Chondrocyte (in vitro differentiated cells): ENCODE results near the gene ZC2HC1C. TPM values are rescaled to one million over a fixed set of nuclear protein-coding genes. Genes with fewer than 3 reads are reported as not detected.

Experiments
- DNase-seq: peaks from one replicate; pipeline ENCODE4 v3.0.0; 2021; ENCODE audit warnings: mixed read lengths, low spot score
- H3K27ac Mint-ChIP-seq: one replicate; pipeline ENCODE4 v1.8.0; 2021; ENCODE audit warnings: mild to moderate bottlenecking, moderate library complexity, mixed read lengths; ENCODE audit not compliant: unreplicated experiment
- H3K27me3 Mint-ChIP-seq: 2 replicates; pipeline ENCODE4 v1.8.0; 2021; ENCODE audit warnings: low read depth, mixed read lengths
- H3K36me3 Mint-ChIP-seq: 2 replicates; pipeline ENCODE4 v1.8.0; 2021; ENCODE audit warnings: low read depth, mixed read lengths
- H3K4me1 Mint-ChIP-seq: 2 replicates; pipeline ENCODE4 v1.8.0; 2021; ENCODE audit warnings: low read depth, mild to moderate bottlenecking, mixed read lengths
- H3K4me3 Mint-ChIP-seq: one replicate; pipeline ENCODE4 v1.8.0; 2021; ENCODE audit warnings: mild to moderate bottlenecking, moderate library complexity, mixed read lengths; ENCODE audit not compliant: unreplicated experiment
- H3K9me3 Mint-ChIP-seq: 2 replicates; pipeline ENCODE4 v1.8.0; 2021; ENCODE audit warnings: low read depth, mixed read lengths
- long read RNA-seq: library from polyadenylated mRNA; stranded (forward); transcript quantifications from one replicate; pipeline ENCODE4 v2.0.0, GENCODE V29; 2021
- total RNA-seq: library from RNA; stranded (reverse); gene quantifications from 3 replicates; pipeline ENCODE4 v1.2.1, GENCODE V29; 2021
- TF ChIP-seq, protein P1 (sequence below): fragments of 200-600 bp; sonication (generic); IDR thresholded peaks from 2 replicates; pipeline ENCODE4 v1.5.0; 2021; ENCODE audit warnings: antibody characterized with exemption, mild to moderate bottlenecking, moderate library complexity

ZC2HC1C gene, protein sequence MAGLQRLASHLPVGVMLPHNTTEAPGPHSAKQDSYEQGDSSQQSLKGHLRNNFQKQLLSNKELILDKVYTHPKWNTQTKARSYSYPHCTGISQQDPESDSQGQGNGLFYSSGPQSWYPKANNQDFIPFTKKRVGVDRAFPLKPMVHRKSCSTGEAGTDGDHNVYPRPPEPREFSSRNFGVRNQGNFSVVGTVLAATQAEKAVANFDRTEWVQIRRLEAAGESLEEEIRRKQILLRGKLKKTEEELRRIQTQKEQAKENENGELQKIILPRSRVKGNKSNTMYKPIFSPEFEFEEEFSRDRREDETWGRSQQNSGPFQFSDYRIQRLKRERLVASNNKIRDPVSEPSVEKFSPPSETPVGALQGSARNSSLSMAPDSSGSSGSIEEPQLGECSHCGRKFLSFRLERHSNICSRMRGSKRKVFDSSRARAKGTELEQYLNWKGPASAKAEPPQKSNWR
- total RNA-seq = 0.31 to 0.62 TPM (median 0.48 TPM) in 3 replicates
- long read RNA-seq, partial matches to known transcripts = 1 of 2 reads
- long read RNA-seq, other reads (novel, unspliced or antisense) = 0 of 2 reads

DNA sequence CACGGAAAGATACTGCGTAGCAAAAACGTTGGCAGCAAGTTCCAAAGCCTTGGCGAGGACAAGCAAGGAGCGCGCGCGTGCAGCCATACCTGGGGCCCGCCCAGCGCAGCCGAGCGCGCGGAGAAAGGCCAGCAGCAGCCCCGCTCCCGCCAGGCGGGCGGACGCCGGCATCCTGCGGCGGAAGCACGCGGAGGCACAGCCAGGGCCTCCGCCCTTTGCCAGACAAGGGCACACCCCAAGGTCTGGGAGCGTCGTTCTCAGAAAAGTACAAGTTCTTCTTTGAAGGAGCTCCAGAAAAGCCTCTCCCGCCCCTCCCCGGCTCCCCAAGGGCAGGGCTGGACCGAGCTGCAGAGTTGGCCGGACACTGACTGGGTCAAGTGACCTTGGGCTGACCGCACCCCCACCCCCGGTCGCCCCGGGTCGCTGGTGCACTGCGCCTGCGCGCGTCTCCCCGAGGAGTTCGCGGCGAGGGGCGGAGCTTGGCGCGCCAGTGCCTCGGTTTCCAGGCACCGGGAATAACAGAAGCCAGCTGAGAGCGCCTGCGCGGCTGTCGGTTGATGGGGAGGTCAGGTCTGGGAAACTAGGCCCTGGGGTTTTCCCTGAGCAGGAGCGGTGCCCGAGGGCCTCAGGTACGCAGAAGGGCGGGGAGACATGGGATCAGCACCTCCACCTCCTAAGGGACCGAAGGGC, at the start of gene ZC2HC1C:
Gene ZC2HC1C (plus strand): TSS at position 521 of the 690 bp plus-strand sequence. CDS start 933 bp downstream, outside the sequence.
- H3K4me1 Mint-ChIP-seq = peaks cover 4% of the 10 kb centered on the region
- DNase-seq = no peak
- H3K27me3 Mint-ChIP-seq = no peaks in the 10 kb centered on the region
- no peak within 1 kb of the TSS for H3K4me3 Mint-ChIP-seq
- TF ChIP-seq, protein P1, sequence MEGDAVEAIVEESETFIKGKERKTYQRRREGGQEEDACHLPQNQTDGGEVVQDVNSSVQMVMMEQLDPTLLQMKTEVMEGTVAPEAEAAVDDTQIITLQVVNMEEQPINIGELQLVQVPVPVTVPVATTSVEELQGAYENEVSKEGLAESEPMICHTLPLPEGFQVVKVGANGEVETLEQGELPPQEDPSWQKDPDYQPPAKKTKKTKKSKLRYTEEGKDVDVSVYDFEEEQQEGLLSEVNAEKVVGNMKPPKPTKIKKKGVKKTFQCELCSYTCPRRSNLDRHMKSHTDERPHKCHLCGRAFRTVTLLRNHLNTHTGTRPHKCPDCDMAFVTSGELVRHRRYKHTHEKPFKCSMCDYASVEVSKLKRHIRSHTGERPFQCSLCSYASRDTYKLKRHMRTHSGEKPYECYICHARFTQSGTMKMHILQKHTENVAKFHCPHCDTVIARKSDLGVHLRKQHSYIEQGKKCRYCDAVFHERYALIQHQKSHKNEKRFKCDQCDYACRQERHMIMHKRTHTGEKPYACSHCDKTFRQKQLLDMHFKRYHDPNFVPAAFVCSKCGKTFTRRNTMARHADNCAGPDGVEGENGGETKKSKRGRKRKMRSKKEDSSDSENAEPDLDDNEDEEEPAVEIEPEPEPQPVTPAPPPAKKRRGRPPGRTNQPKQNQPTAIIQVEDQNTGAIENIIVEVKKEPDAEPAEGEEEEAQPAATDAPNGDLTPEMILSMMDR = no peak
- H3K36me3 Mint-ChIP-seq = no peaks in the 10 kb centered on the region
- no peaks in the 10 kb centered on the region for H3K9me3 Mint-ChIP-seq
- H3K27ac Mint-ChIP-seq = peak within 1 kb of the TSS; percentile 90

DNA sequence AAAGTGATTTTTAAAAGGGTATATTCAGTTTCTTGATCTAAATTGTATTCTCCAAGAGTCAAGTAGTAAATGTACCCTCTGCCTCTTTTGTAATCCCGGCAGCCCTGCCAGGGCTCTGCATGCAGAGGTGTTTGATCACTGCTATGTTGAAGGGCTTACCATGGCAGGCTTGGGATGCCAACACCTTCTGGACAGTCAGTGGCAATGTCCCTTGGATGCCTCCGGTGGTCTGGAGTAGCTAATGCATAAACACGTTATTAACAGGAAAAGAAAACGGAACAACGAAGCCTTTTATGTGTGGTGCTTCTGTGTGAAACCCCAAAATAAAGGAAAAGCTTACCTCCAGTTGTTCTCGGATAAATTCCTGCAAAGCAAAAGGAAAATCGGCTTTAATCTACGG, 46.8 kb upstream of the ZC2HC1C start:
- Mint-ChIP-seq H3K4me1 (no peaks in the 10 kb centered on the region), H3K9me3 (no peaks in the 10 kb centered on the region), H3K27ac (no peak overlapping the region), H3K36me3 (peaks cover 25% of the 10 kb centered on the region), H3K27me3 (no peaks in the 10 kb centered on the region), H3K4me3 (no peak overlapping the region)
- no peak for DNase-seq
- TF ChIP-seq, protein P1 = peak; percentile 64

DNA sequence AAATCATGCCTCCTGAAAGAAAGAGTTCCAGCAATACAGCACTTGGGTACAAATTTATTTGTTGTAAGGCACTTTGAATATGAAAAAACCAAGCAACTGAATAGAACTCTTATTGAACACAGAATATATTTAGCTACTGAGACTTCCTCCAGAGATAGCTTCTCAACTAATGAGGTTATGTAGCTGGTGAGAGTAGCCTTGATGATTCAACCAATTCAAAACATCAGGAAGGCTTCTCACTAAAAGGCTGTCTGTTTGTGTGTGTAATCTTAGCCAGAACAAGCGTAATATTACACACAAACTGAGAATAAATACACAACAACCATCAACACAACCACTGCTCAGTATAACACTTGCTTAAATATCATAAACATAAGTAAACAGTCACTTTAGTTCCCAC, 46.3 kb upstream of the ZC2HC1C start:
- no peak overlapping the region for H3K4me3 Mint-ChIP-seq
- peaks cover 27% of the 10 kb centered on the region for H3K36me3 Mint-ChIP-seq
- TF ChIP-seq, protein P1 = no peak

DNA sequence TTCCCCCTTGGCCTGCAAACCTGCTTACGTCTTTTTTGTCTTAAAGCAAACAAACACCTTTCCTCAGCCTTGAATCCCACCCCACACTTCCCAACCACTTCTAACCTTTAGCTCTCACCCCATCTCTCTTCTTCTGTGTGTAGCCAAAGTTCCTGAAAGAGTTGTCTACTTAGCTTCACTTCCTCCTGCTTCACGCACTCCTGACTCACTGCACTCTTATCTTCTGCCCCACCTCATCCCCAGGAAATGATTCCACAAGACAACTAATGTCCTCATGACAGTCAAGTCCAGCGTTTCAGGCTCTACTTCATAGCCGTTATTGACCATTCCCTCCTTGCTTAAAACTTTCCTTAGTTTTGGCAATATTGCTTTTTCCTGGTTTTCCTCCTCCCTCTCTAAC, 44.4 kb upstream of the ZC2HC1C start:
- DNase-seq = no peak
- Mint-ChIP-seq H3K4me1 (no peaks in the 10 kb centered on the region), H3K27ac (no peak overlapping the region)

More for the DNA sequence above, 46.3 kb upstream of the ZC2HC1C start:
- no peak for DNase-seq
- Mint-ChIP-seq H3K27me3 (no peaks in the 10 kb centered on the region), H3K4me1 (no peaks in the 10 kb centered on the region), H3K9me3 (no peaks in the 10 kb centered on the region), H3K27ac (no peak overlapping the region)

DNA sequence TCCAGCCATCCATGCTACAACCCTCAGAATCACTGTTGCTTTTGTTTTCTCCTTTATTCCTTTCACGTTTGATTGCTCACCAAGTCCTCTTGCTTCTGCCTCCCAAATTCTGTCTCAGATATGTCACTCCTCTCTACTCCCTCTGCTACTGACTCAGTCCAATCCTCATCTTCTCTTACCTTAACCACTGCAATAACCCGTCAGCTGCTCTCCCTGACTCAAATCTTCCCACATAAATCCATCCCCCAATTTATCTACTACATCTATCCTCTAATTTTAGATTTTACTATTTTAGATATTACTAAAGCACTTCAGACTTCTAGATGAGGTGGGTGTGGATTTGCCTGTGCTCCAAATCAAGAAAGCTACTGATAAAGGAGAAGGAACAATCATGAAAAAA, 43.6 kb upstream of the ZC2HC1C start:
- Mint-ChIP-seq H3K9me3 (no peaks in the 10 kb centered on the region), H3K4me1 (no peaks in the 10 kb centered on the region), H3K4me3 (no peak overlapping the region), H3K27me3 (no peaks in the 10 kb centered on the region), H3K36me3 (peaks cover 30% of the 10 kb centered on the region), H3K27ac (no peak overlapping the region)
- no peak for DNase-seq
- TF ChIP-seq, protein P1 = no peak

More for the DNA sequence above, 44.4 kb upstream of the ZC2HC1C start:
- TF ChIP-seq, protein P1 = no peak
- H3K36me3 Mint-ChIP-seq = peaks cover 25% of the 10 kb centered on the region
- no peaks in the 10 kb centered on the region for H3K27me3 Mint-ChIP-seq
- H3K4me3 Mint-ChIP-seq = no peak overlapping the region
- H3K9me3 Mint-ChIP-seq = no peaks in the 10 kb centered on the region
